ENCODE data around the gene CSMD2.

Gene CSMD2

DNA sequence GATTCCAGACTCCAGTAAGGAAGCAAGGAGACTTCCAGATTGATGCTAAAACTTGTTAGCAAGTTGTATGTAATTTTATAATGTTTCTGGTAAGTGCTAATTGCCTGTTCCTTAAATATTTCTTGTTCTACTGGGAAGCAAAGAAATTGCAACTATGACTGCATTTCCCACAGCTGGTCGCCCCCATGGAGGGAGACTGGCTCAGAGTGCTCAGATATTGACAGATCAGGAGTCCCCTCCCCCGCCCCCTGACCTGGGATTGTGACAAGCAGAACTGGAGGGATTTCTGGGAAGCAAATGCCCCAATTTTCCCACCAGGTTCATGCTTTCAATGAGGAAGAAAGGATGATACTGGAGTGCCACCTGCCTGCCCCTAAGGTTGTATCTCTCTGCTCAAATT, 383.4 kb downstream of the CSMD2 start:
- Histone ChIP-seq H3K9me2 (replicated peaks; ENCODE audit: insufficient read depth, low read length) (no peaks in the 10 kb centered on the region), H3K4me3 (ENCODE audit: insufficient read depth, low read length, poor library complexity, severe bottlenecking) (no peak overlapping the region), H3K9ac (ENCODE audit: low read length) (no peak overlapping the region), H3K4me2 (ENCODE audit: low read depth, low read length, poor library complexity, severe bottlenecking) (no peak overlapping the region), H3F3A (ENCODE audit: insufficient read depth) (no peaks in the 10 kb centered on the region), H3K9me3 (ENCODE audit: insufficient read depth, low read length) (no peaks in the 10 kb centered on the region), H3K36me3 (ENCODE audit: low read length) (no peaks in the 10 kb centered on the region), H2AFZ (ENCODE audit: low read depth, low read length, severe bottlenecking) (no peak overlapping the region), H3K79me2 (ENCODE audit: insufficient read depth, low read length) (no peaks in the 10 kb centered on the region), H3K27me3 (ENCODE audit: low read length) (no peaks in the 10 kb centered on the region), H3K27ac (ENCODE audit: low read depth, low read length) (no peak overlapping the region), H4K20me1 (ENCODE audit: low read depth, low read length) (no peaks in the 10 kb centered on the region)
- TF ChIP-seq EZH2phosphoT487 (conservative IDR thresholded peaks at IDR 0.05; ENCODE audit: low read length), result no peak
- TF ChIP-seq, protein P1, sequence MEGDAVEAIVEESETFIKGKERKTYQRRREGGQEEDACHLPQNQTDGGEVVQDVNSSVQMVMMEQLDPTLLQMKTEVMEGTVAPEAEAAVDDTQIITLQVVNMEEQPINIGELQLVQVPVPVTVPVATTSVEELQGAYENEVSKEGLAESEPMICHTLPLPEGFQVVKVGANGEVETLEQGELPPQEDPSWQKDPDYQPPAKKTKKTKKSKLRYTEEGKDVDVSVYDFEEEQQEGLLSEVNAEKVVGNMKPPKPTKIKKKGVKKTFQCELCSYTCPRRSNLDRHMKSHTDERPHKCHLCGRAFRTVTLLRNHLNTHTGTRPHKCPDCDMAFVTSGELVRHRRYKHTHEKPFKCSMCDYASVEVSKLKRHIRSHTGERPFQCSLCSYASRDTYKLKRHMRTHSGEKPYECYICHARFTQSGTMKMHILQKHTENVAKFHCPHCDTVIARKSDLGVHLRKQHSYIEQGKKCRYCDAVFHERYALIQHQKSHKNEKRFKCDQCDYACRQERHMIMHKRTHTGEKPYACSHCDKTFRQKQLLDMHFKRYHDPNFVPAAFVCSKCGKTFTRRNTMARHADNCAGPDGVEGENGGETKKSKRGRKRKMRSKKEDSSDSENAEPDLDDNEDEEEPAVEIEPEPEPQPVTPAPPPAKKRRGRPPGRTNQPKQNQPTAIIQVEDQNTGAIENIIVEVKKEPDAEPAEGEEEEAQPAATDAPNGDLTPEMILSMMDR (IDR thresholded peaks at IDR 0.05; ENCODE audit: insufficient read depth, low read length, poor library complexity, severe bottlenecking), result no peak

DNA sequence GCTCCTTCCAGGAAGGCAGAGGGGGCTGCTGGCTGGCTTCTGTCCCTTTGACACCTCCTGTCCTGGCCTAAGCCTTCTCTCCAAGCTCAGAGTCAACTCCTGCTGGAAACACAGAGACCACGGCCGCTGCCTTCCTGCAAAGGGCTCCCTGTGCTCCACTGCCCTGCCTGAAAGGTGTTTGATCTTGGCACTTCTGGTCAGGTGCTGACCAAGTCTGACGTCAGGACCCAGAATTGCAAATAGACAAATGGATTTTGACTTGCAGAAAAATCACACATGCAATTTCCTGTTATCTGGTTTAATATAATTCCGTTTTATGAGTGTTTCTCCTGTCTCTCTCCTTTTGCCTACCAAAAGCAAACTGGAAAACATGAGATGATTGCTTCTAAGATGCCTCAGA, 387.7 kb downstream of the CSMD2 start:
- no peaks in the 10 kb centered on the region for H3K36me3 ChIP-seq (ENCODE audit: low read length)
- no peak overlapping the region for H3K9ac ChIP-seq (ENCODE audit: low read length)
- no peak overlapping the region for H3K4me2 ChIP-seq (ENCODE audit: low read depth, low read length, poor library complexity, severe bottlenecking)
- no peak overlapping the region for H3K27ac ChIP-seq (ENCODE audit: low read depth, low read length)
- no peaks in the 10 kb centered on the region for H3F3A ChIP-seq (ENCODE audit: insufficient read depth)
- no peak overlapping the region for H2AFZ ChIP-seq (ENCODE audit: low read depth, low read length, severe bottlenecking)
- no peaks in the 10 kb centered on the region for H3K9me2 ChIP-seq (replicated peaks; ENCODE audit: insufficient read depth, low read length)
- H3K79me2 ChIP-seq (ENCODE audit: insufficient read depth, low read length), result no peaks in the 10 kb centered on the region
- TF ChIP-seq, protein P1 (IDR thresholded peaks at IDR 0.05; ENCODE audit: insufficient read depth, low read length, poor library complexity, severe bottlenecking), result no peak
- TF ChIP-seq EZH2phosphoT487 (conservative IDR thresholded peaks at IDR 0.05; ENCODE audit: low read length), result no peak
- no peak overlapping the region for H3K4me3 ChIP-seq (ENCODE audit: insufficient read depth, low read length, poor library complexity, severe bottlenecking)
- H3K9me3 ChIP-seq (ENCODE audit: insufficient read depth, low read length), result no peaks in the 10 kb centered on the region
- H3K27me3 ChIP-seq (ENCODE audit: low read length), result no peaks in the 10 kb centered on the region
- no peaks in the 10 kb centered on the region for H4K20me1 ChIP-seq (ENCODE audit: low read depth, low read length)

DNA sequence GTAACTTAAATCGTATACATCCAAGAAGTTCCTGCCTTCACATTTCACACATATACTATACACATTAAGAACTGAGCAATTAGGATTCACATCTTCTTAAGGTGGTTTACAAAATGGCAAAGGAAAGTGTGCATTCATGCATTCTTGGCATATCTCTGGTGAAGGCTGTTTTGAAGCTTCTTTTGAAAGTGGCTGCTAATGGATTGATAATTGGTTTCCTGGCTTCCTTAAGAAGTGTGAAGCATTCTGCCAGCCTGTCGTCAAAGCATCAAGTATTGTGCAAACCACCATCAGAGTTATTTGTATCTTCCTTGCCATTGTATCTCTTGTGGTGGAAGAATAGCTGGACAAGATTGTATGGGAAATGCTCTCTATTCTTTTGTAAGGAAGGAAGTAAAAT, 396.2 kb downstream of the CSMD2 start:
- no peaks in the 10 kb centered on the region for H3K79me2 ChIP-seq (ENCODE audit: insufficient read depth, low read length)
- no peak overlapping the region for H3K4me2 ChIP-seq (ENCODE audit: low read depth, low read length, poor library complexity, severe bottlenecking)
- TF ChIP-seq, protein P1 (IDR thresholded peaks at IDR 0.05; ENCODE audit: insufficient read depth, low read length, poor library complexity, severe bottlenecking), result no peak
- no peak for TF ChIP-seq EZH2phosphoT487 (conservative IDR thresholded peaks at IDR 0.05; ENCODE audit: low read length)
- no peak overlapping the region for H2AFZ ChIP-seq (ENCODE audit: low read depth, low read length, severe bottlenecking)
- no peaks in the 10 kb centered on the region for H3F3A ChIP-seq (ENCODE audit: insufficient read depth)
- no peaks in the 10 kb centered on the region for H3K36me3 ChIP-seq (ENCODE audit: low read length)
- no peaks in the 10 kb centered on the region for H3K27me3 ChIP-seq (ENCODE audit: low read length)
- H3K9me2 ChIP-seq (replicated peaks; ENCODE audit: insufficient read depth, low read length), result no peaks in the 10 kb centered on the region
- no peaks in the 10 kb centered on the region for H3K9me3 ChIP-seq (ENCODE audit: insufficient read depth, low read length)
- no peak overlapping the region for H3K4me3 ChIP-seq (ENCODE audit: insufficient read depth, low read length, poor library complexity, severe bottlenecking)
- H4K20me1 ChIP-seq (ENCODE audit: low read depth, low read length), result no peaks in the 10 kb centered on the region
- no peak overlapping the region for H3K9ac ChIP-seq (ENCODE audit: low read length)
- no peak overlapping the region for H3K27ac ChIP-seq (ENCODE audit: low read depth, low read length)
